ENCODE results near the gene MAPK8IP2.

GRCh38 chr22:50551160-50551752 lies 49.3 kb upstream of the MAPK8IP2 start:
- TF ChIP-seq CTCF (IDR thresholded peaks at IDR 0.05) (no peak), EZH2phosphoT487 (IDR thresholded peaks at IDR 0.05) (no peak), EZH2 (IDR thresholded peaks at IDR 0.05) (no peak)
